Activated naive CD4-positive, alpha-beta T cell treated with anti-CD3 and anti-CD28 coated beads for 36 hours (primary cell): ENCODE measurements around the gene BTN1A1. TPM values are rescaled to one million over a fixed set of nuclear protein-coding genes. Genes with fewer than 3 reads are reported as not detected.

Source experiments
- total RNA-seq, 2 experiments: library from RNA; stranded (reverse); gene quantifications; one replicate each; pipeline ENCODE4 v1.2.3, GENCODE V29; 2021

BTN1A1 gene
- total RNA-seq, 2 experiments from 2014 or later, result 0.07 to 0.10 TPM

Other genes with a start within 250 kb of the BTN1A1 start
- 10 to 100 TPM; 67.6 to 80.5 TPM for gene BTN3A2, start 135.1 kb upstream of the BTN1A1 start, total RNA-seq
- gene BTN2A2, start 117.2 kb upstream of the BTN1A1 start, total RNA-seq, result 10 to 100 TPM; 18.3 to 18.7 TPM
- 10 to 100 TPM; 37.6 to 40.0 TPM for gene BTN3A1, start 98.0 kb upstream of the BTN1A1 start, total RNA-seq
- gene BTN3A3, start 59.8 kb upstream of the BTN1A1 start, total RNA-seq, result 10 to 100 TPM; 40.4 to 40.8 TPM
- 10 to 100 TPM; 16.0 TPM for gene BTN2A1, start 42.3 kb upstream of the BTN1A1 start, total RNA-seq
- gene HMGN4, start 38.1 kb downstream of the BTN1A1 start, total RNA-seq, result 10 to 100 TPM; 70.4 to 73.2 TPM
- 10 to 100 TPM; 17.3 to 18.4 TPM for gene ABT1, start 96.7 kb downstream of the BTN1A1 start, total RNA-seq
- gene ZNF322, start 159.4 kb downstream of the BTN1A1 start, total RNA-seq, result 1 to 10 TPM; 8.8 to 9.6 TPM